Measurements from ENCODE around the gene MRPL23.

Gene MRPL23

GRCh38 chr11:1983601-1983961, 36.4 kb downstream of the MRPL23 start:
- no peaks in the 10 kb centered on the region for H4K20me1 ChIP-seq (ENCODE audit: insufficient read depth, low read length, poor library complexity, severe bottlenecking)
- H3F3A ChIP-seq (ENCODE audit: low read depth) = no peaks in the 10 kb centered on the region
- H3K9me3 ChIP-seq (ENCODE audit: insufficient read depth, low read depth, low read length) = no peaks in the 10 kb centered on the region
- no peak overlapping the region for H3K4me3 ChIP-seq (ENCODE audit: low read length, poor library complexity, severe bottlenecking)
- H3K79me2 ChIP-seq (ENCODE audit: insufficient read depth, low read length) = no peaks in the 10 kb centered on the region
- no peaks in the 10 kb centered on the region for H3K9me2 ChIP-seq (replicated peaks; ENCODE audit: low read depth, low read length)
- TF ChIP-seq EZH2phosphoT487 (IDR thresholded peaks at IDR 0.05; ENCODE audit: borderline replicate concordance) = no peak
- no peak for TF ChIP-seq CTCF (conservative IDR thresholded peaks at IDR 0.05; ENCODE audit: low read length)
- no peak overlapping the region for H3K4me2 ChIP-seq (ENCODE audit: low read depth, low read length, poor library complexity, severe bottlenecking)
- H3K27me3 ChIP-seq (ENCODE audit: insufficient read depth, low read length, poor library complexity, severe bottlenecking) = no peaks in the 10 kb centered on the region
- no peaks in the 10 kb centered on the region for H3K4me1 ChIP-seq (ENCODE audit: insufficient read depth, low read length, poor library complexity, severe bottlenecking)
- no peak overlapping the region for H3K9ac ChIP-seq (ENCODE audit: low read depth, low read length, poor library complexity, severe bottlenecking)
- H2AFZ ChIP-seq (ENCODE audit: low read length) = no peak overlapping the region
- no peaks in the 10 kb centered on the region for H3K36me3 ChIP-seq (ENCODE audit: insufficient read depth, low read length)

GRCh38 chr11:1987024-1987423, 39.9 kb downstream of the MRPL23 start:
- Histone ChIP-seq H3K4me3 (ENCODE audit: low read length, poor library complexity, severe bottlenecking) (no peak overlapping the region), H3K9me3 (ENCODE audit: insufficient read depth, low read depth, low read length) (no peaks in the 10 kb centered on the region), H3F3A (ENCODE audit: low read depth) (no peaks in the 10 kb centered on the region), H3K27me3 (ENCODE audit: insufficient read depth, low read length, poor library complexity, severe bottlenecking) (no peaks in the 10 kb centered on the region), H4K20me1 (ENCODE audit: insufficient read depth, low read length, poor library complexity, severe bottlenecking) (no peaks in the 10 kb centered on the region), H3K9me2 (replicated peaks; ENCODE audit: low read depth, low read length) (no peaks in the 10 kb centered on the region), H2AFZ (ENCODE audit: low read length) (no peak overlapping the region), H3K4me2 (ENCODE audit: low read depth, low read length, poor library complexity, severe bottlenecking) (no peak overlapping the region), H3K36me3 (ENCODE audit: insufficient read depth, low read length) (no peaks in the 10 kb centered on the region), H3K79me2 (ENCODE audit: insufficient read depth, low read length) (no peaks in the 10 kb centered on the region), H3K4me1 (ENCODE audit: insufficient read depth, low read length, poor library complexity, severe bottlenecking) (no peaks in the 10 kb centered on the region), H3K9ac (ENCODE audit: low read depth, low read length, poor library complexity, severe bottlenecking) (no peak overlapping the region)
- TF ChIP-seq CTCF (conservative IDR thresholded peaks at IDR 0.05; ENCODE audit: low read length) (no peak), EZH2phosphoT487 (IDR thresholded peaks at IDR 0.05; ENCODE audit: borderline replicate concordance) (no peak)

- Histone ChIP-seq H3K9me2 (replicated peaks; ENCODE audit: low read depth, low read length) (no peaks in the 10 kb centered on the region), H3K36me3 (ENCODE audit: insufficient read depth, low read length) (no peaks in the 10 kb centered on the region), H3K27me3 (ENCODE audit: insufficient read depth, low read length, poor library complexity, severe bottlenecking) (no peaks in the 10 kb centered on the region), H2AFZ (ENCODE audit: low read length) (no peak overlapping the region), H3F3A (ENCODE audit: low read depth) (no peaks in the 10 kb centered on the region), H4K20me1 (ENCODE audit: insufficient read depth, low read length, poor library complexity, severe bottlenecking) (no peaks in the 10 kb centered on the region), H3K4me1 (ENCODE audit: insufficient read depth, low read length, poor library complexity, severe bottlenecking) (no peaks in the 10 kb centered on the region), H3K4me3 (ENCODE audit: low read length, poor library complexity, severe bottlenecking) (no peak overlapping the region), H3K9me3 (ENCODE audit: insufficient read depth, low read depth, low read length) (no peaks in the 10 kb centered on the region), H3K4me2 (ENCODE audit: low read depth, low read length, poor library complexity, severe bottlenecking) (no peak overlapping the region), H3K9ac (ENCODE audit: low read depth, low read length, poor library complexity, severe bottlenecking) (no peak overlapping the region), H3K79me2 (ENCODE audit: insufficient read depth, low read length) (no peaks in the 10 kb centered on the region)
- TF ChIP-seq EZH2phosphoT487 (IDR thresholded peaks at IDR 0.05; ENCODE audit: borderline replicate concordance) (no peak), CTCF (conservative IDR thresholded peaks at IDR 0.05; ENCODE audit: low read length) (no peak)
Measured at GRCh38 chr11:1988174-1988573, 41.0 kb downstream of the MRPL23 start.

Measured in Loucy (cell line).